ENCODE results near the gene SLC35F1.

GRCh38 chr6:117917176-117917575, 10.1 kb downstream of the SLC35F1 start:
- no peak for TF ChIP-seq CTCF (IDR thresholded peaks at IDR 0.05; ENCODE audit: low read depth, low read length)
- TF ChIP-seq EZH2phosphoT487 (IDR thresholded peaks at IDR 0.05; ENCODE audit: low read depth) = no peak
